NCI-H510A treated with DMSO at 0.1 percent for 48 hours (cell line): ENCODE measurements around the gene PDCD10.

ENCODE experiments used
- DNase-seq: peaks from one replicate; lab custom pipeline; 2025; lab: John Stamatoyannopoulos, UW

The PDCD10 gene

DNA sequence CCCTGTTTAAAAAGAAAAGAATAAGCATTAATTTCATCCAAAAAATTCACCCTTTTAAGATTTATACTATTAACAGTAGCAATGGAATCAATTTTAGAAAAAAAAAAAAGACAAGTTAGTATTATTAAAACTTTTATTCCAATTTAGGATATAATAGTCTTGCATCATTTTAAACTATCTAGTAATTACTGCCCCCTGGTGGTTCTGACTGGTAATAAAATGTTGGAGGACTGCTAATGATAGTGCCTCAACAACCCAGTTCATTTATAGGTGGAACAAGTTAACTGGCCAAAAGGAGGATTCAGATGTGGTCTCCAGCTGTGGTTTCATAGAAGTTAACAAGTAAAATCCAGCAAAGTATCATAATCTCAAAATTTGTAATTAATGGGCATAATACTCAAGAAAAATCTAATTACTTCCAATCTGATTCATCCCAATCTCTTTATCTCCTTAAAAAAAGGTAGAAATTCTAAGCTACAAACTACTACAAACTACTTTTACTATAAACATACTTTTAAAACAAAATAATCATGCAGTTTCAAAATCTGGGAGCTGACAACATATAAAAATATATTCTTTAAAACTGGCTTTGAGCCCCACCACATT, 50.2 kb downstream of the PDCD10 start:
- DNase-seq: peak; percentile 66

DNA sequence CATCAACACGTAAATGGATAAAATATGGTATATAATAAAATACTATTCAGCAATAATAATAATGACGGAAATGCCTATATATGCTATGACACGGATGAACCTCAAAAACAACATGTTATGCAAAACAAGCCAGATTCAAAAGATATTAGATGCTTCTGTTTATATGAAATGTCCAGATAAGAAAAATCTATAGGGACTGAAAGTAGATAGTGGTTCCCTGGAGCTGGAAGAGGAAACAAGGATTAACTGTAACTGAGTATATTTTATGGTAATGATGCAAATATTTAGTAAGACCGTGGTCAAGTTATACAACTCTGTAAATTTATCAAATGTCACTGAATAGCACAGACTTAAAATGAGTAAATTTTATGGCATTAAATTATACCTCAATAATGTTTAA, 55.2 kb downstream of the PDCD10 start:
- DNase-seq: no peak

DNA sequence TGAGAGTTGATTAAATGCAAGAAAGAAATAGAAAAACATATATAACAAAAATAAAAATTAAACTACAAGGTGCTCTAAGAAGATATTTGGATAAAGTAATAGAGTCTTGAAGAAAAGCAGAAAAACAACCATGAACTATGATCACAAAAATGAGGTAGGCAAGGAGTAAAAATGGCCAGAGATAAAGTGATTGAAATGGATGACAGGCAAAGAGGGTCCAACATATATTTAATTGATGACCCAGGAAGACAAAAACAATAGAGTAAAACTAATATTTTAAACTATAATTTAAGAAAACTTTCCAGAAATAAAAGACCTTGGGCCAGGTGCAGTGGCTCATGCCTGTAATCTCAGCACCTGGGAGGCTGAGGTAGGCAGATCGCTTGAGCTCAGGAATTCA, 58.8 kb downstream of the PDCD10 start:
- no peak for DNase-seq

DNA sequence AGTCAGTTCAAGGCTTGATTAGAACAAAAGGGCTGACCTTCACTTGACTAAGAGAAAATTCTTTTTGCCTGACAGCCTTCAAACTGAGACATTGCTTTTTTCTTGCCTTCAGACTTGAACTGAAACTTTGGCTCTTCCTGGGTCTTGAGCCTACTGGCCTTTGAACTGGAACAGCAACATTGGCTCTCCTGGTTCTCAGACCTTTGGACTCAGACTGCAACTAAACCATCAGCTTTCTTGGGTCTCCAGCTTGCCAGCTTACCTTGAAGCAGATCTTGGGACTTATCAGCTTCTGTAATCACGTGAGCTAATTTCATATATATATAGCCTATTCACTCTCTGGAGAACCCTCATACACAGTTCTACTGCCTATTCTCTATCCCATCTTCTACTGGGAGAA, 61.5 kb downstream of the PDCD10 start:
- DNase-seq: no peak

DNA sequence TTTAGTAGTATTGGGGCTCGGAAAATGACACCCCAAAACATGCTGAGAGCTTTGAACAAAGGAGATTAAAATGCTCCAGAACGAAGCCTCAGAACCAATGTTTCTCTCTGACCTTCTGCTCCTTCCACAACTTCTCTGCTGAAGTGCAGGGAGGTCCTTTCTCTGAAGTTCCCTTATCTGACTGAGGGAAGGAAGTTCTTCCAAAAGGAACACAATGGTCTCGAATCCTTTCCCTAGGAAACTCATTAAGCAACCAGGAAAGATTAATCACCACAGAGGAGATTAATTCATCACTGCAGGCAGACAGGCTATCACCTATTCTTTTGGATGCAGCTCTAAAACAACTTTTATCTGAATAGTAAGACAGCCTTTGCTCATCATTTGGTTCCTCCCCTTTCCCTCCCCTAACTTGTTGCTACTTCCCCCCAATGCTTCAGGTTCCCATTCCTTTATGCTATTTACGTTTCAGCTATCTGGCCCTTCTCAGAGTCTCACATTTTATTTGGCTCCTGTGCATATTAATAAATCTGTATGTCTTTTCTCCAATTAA, 62.7 kb downstream of the PDCD10 start:
- DNase-seq: no peak

DNA sequence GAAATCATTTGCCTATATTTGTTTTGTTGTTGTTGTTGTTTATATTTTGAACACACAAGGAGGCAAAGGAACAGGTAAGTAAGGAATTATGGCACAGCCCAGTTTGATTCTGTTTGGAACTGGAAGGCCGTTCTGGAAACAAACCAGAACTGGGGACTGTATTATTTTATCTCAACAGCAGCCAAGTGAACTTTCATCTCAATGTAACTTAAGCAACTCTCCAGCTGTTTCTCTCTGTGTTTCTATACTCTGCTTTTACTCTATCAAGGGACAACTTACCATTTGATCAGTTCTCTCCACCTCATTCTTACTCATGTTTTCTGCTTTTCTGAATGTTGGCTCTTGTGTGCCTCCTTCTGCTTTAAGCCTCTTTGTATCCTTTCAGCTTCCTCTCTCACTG, 65.0 kb downstream of the PDCD10 start:
- DNase-seq: no peak

DNA sequence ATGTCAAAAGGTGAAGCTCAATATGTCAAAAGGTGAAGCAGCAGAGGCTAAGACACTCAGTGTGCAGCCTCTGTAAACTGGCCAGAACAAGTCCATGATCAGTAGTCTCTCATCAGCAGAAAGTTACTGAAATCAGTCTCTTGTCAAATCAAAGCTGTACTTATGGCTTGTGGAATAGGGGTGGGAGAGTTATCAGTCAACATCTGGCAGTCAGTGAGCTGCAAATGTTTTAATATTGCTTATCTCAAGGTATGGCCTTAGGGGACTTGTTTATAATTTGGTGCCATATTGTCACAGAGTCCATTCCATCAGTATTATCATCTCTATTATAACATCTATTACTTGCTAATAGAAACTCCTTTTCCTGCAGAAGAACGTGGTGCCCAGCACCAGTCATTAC, 66.0 kb downstream of the PDCD10 start:
- DNase-seq: no peak

DNA sequence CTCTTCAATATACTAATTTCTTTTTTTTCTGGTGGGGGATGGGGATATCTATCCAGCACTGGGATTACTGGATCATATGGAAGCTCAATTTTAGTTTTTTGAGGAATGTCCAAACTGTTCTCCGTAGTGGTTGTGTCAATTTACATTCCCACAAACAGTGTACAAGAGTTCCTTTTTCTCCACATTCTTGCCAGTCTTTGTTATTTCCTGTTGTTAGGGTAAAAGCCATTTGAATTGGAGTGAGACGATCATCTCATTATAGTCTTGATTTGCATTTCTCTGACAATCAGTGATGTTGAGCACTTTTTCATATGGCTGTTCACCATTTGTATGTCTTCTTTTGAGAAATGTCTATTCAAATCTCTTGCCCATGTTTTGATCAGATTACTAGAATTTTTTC, 68.1 kb downstream of the PDCD10 start:
- no peak for DNase-seq

DNA sequence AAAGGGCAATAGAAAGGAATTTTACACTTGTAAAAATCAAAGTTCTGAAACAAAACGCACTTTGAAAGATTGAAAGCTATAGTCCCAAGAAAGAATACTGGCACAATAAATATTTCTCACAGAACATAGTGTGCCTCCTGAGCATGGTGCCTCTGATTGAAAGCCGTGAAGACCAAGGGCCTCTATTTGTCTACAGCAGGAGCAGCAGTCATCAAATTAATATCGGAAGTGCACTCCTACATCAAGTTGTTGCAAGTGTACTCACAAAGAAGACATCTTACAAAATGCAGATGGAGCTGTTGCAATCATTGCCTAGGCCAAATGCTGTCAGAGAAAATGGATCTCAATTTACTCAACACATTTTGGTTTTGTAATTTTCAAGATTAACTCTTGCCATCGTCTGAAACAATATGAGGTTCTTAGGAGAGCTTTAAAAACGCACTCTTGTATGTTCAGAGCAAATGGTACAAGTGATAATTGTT, 71.7 kb downstream of the PDCD10 start:
- no peak for DNase-seq

DNA sequence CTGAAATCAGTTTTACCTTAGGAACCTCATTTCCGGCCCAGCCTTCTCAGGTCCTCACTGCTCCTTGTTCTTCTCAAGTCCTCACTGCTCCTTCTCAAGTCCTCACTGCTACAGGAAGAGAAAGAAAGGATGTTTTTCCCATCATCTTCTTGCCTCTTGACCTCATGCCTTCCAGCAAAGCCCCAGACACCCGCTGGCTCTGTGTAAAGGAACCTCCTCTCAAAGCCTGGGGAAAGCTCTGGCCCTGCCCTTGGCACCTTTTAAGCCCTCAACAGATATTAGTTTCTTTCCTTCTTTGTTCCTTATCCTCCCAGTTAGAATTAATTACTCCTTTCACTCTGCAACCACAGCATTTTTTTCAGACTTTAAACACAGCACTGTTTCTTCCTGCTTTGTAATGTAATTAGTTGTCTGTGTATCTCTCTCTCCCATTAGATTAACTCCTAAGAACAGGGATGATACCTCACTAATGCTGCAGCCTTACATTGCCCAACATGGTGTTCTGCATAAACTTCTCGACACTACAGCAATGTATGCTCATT, 76.9 kb downstream of the PDCD10 start:
- no peak for DNase-seq

DNA sequence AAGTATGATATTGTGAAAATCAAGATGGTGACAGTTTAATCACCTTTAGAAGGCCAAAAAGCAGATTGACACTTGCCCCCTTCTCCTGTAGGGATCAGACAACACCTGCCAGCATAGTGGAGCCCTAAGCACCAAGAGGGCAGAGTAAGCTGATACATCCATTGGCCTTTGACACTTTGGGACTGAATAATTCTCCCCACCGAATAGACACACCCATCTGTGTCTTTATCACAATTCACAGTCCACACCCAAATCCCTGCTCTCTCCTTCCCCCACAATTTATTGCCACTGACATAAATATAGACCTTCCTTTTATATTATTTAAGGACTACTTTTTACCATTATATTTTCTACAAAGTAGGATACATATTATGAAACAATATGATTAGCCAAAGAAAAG, 77.9 kb downstream of the PDCD10 start:
- DNase-seq: no peak

DNA sequence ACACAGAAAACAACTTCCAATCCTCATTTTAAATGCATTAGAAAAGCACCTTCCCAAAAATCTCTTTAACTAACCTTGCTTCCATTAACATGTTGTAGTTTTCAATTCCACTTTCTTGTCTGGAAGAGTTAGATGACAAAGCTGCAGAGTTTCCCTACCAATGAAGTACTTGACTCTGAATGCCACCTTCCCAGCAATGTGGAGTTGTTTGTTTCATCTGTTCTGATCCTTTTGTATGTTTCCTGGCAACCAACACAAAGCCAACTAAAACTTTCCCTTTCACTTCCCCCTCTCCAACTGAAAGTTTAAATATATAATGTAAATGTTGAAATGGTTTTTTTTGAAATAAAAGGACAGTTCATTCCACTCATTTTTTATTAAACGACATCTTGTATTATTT, 80.9 kb downstream of the PDCD10 start, which contains the start of gene WDR49:
Gene WDR49, minus strand, starts transcription at position 183 of the 400 bp plus-strand sequence. CDS start 517 bp downstream, outside the sequence.
- peak; percentile 39 for DNase-seq

DNA sequence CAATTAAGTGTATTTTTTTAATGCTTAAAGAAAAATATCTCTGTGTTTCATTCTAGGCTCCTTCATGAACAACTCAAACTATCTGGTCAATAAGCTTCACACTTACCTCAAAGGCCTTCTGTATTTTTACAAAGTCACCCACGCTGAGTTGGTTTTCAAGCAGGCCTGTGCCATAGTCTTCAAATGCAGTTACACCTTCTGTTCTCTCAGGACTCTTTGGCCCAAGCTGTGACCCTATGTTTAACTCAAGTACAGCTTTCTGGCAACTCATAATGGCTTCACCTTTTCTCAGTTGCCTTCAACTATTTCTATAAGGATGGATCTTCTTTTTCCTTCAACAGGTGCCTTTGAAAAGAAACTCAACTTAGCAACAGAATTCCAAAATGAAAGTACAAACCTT, 81.5 kb downstream of the PDCD10 start:
- no peak for DNase-seq

DNA sequence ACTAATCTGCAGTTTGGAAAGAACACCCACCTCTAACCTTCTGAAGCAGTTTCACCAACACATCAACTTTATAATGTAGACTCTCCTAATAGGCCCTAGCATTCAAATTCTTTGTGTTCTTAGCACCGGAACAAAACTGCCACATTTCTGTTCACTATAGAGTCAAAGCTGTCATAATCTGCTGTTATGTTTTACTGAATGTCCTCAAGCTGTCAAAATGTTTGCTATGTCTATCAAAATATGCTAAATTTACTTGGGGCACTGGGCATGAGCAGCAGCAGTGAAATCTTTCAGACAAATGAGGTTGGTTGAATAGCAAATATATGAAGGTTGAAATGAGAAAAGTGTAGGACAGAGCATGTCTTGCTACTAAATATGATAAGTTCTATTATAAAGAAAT, 82.9 kb downstream of the PDCD10 start:
- DNase-seq: no peak

DNA sequence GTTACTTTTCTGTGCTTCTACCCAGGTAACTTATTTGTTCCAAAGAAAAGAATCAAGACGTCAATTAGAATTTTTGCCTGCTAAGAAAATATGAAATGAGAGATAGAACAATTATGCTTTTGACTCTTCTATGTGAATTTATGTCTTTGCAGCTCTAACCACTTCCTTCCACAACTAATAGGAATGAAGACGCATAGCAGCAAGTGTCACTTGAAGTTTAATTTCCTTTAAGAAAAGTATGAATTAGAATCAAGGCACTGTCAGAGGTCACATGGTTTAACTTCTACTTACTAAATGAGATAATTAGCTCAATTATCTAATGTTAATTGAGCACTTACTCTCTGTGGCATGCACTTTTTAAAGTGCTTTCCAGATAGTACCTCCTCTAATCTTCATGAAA, 84.2 kb downstream of the PDCD10 start:
- no peak for DNase-seq

DNA sequence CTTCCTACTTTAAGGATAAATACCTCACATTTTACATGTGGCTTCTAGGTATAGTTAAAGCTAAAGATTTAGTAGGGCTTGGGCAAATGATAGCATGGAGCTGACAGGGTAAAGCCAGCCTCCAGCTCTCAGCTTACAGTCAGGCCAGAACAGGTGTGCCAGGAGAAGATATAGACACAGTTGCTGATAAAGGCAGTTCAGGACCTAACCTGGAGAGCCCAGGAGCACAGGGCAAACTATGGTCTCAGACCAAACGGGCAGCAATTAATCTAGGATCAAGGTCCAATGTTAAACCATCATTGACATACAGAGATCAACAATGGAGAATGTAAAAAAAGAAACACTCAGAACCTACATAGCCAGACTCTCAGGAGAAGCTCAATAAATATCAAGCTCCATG, 84.9 kb downstream of the PDCD10 start:
- no peak for DNase-seq

DNA sequence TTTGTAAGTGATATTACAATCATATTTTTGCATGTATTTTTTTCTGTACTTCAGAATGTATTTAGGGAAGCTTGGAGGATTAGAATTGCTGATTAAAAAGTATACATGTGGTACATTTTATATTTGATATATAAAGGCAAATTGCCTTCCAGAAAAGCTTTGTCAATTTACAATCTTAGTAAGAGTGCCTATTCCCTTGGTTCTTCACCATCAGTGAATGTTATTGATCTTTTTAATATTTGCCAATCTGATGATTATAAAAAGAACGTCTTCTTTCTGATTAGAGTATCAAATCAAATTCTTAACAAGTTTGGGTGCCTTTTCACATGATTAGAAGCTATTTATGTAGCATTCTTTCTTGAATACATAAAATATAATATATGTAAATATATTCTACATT, 90.1 kb downstream of the PDCD10 start:
- DNase-seq: no peak
